ENCODE results near the gene SCYGR2. TPM values are rescaled to one million over a fixed set of nuclear protein-coding genes. Genes with fewer than 3 reads are reported as not detected.

The SCYGR2 gene
- total and polyA plus RNA-seq, 2 donors (not counting 3 experiments of a cell fraction or from before 2014, with no cell fraction given): not detected

DNA sequence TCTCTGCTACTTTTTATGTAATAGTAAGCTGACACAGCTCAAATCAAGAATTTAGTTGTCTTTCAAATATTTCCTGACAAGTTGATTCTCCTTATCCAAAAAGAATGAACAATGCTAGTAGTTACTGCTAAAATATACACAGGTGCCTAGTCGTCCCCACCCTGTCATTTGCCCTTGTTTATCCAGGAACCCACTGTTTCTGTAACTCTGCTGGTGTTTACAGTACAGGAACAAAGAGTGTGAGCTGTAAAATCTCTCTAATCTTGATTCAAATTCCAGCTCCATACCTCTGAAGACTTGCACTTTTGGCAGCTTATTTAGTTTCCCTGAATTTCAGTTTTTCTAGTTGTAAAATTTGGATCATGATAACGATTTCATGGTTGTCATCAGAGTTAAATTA is 21.1 kb upstream of the SCYGR2 start:
- Histone ChIP-seq H3K4me3 (replicated peaks in 1 of 3; ENCODE audit: insufficient read depth in 1 of 3, low read depth in 1 of 3, low read length in 3 of 3) (no peak overlapping the region), H3K9ac (replicated peaks; ENCODE audit: extremely low read depth, insufficient read depth, low read length) (no peak overlapping the region), H2AFZ (ENCODE audit: low read depth, low read length) (no peak overlapping the region), H3K9me1 (replicated peaks; ENCODE audit: control insufficient read depth, extremely low read depth, insufficient read depth, low read length) (no peaks in the 10 kb centered on the region), H3K4me1 (ENCODE audit: control insufficient read depth, extremely low read depth, insufficient read depth, low read length) (no peaks in the 10 kb centered on the region), H4K20me1 (replicated peaks; ENCODE audit: control insufficient read depth, extremely low read depth, insufficient read depth, low read length) (no peaks in the 10 kb centered on the region), H3K4me2 (ENCODE audit: insufficient read depth, low read length) (no peak overlapping the region), H3K27me3 (ENCODE audit: control insufficient read depth in 2 of 2, insufficient read depth in 2 of 2, low read length in 2 of 2) (peaks cover 2 to 3% of the 10 kb centered on the region in 2 experiments), H3K79me2 (ENCODE audit: control insufficient read depth, insufficient read depth, low read length) (no peaks in the 10 kb centered on the region), H3K9me3 (replicated peaks; ENCODE audit: control insufficient read depth, insufficient read depth, low read length) (no peaks in the 10 kb centered on the region), H3K36me3 (ENCODE audit: control insufficient read depth in 2 of 2, extremely low read depth in 1 of 2, insufficient read depth in 2 of 2, low read length in 2 of 2) (no peaks in the 10 kb centered on the region), H3K27ac (ENCODE audit: insufficient read depth, low read depth, low read length) (no peak overlapping the region)
- no TSS peak for BruUV-seq (replicated peaks)
- dilution Hi-C loops (cut with MboI; ENCODE audit: extremely low pct_ligation_motif_present, low sequenced_read_pairs): no loop called here
- FAIRE-seq (no peak), DNase-seq (ENCODE audit: low read depth, low spot score) (no peak)
- intact Hi-C loops (cut with micrococcal nuclease): no loop called here
- POLR2A ChIA-PET: no interaction called here
- CTCF ChIA-PET: interaction anchor here (0.7 kb wide), 1 partner anchor 171 kb away, joined by 3 read pairs; no protein-coding TSS in a partner anchor
- TF ChIP-seq, protein P1, sequence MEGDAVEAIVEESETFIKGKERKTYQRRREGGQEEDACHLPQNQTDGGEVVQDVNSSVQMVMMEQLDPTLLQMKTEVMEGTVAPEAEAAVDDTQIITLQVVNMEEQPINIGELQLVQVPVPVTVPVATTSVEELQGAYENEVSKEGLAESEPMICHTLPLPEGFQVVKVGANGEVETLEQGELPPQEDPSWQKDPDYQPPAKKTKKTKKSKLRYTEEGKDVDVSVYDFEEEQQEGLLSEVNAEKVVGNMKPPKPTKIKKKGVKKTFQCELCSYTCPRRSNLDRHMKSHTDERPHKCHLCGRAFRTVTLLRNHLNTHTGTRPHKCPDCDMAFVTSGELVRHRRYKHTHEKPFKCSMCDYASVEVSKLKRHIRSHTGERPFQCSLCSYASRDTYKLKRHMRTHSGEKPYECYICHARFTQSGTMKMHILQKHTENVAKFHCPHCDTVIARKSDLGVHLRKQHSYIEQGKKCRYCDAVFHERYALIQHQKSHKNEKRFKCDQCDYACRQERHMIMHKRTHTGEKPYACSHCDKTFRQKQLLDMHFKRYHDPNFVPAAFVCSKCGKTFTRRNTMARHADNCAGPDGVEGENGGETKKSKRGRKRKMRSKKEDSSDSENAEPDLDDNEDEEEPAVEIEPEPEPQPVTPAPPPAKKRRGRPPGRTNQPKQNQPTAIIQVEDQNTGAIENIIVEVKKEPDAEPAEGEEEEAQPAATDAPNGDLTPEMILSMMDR (IDR thresholded peaks at IDR 0.05; ENCODE audit: extremely low read depth in 1 of 2, insufficient read depth in 1 of 2, low read depth in 1 of 2, low read length in 2 of 2): no peak
- TF ChIP-seq JUN (IDR thresholded peaks at IDR 0.05; ENCODE audit: borderline replicate concordance, insufficient read depth, insufficient read length, low read depth): no peak
- no peak for TF ChIP-seq POLR2A (IDR thresholded peaks at IDR 0.05; ENCODE audit: low read depth, low read length)
- no peak for TF ChIP-seq EZH2 (IDR thresholded peaks at IDR 0.05; ENCODE audit: borderline replicate concordance, low read depth, low read length, severe bottlenecking)
- no peak for TF ChIP-seq FOS (IDR thresholded peaks at IDR 0.05; ENCODE audit: borderline replicate concordance, insufficient read depth, low read length)
- TF ChIP-seq, protein P2, sequence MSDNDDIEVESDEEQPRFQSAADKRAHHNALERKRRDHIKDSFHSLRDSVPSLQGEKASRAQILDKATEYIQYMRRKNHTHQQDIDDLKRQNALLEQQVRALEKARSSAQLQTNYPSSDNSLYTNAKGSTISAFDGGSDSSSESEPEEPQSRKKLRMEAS (IDR thresholded peaks at IDR 0.05; ENCODE audit: insufficient read depth, insufficient read length): no peak
- no peak for TF ChIP-seq MYC (IDR thresholded peaks at IDR 0.05; ENCODE audit: low read depth, low read length)
- TF ChIP-seq GATA2 (IDR thresholded peaks at IDR 0.05; ENCODE audit: insufficient read depth, insufficient read length, low read depth, low read length): no peak
- no peak for TF ChIP-seq POLR2AphosphoS5 (IDR thresholded peaks at IDR 0.05; ENCODE audit: insufficient read depth, low read depth, low read length)
